Panc1 (cell line): ENCODE results near the gene CCDC12. TPM values are rescaled to one million over a fixed set of nuclear protein-coding genes. Genes with fewer than 3 reads are reported as not detected.

Source experiments
- ATAC-seq: fragments of 200-7000 bp; cut with Tn5 transposase; 2 replicates; pipeline ENCODE4 v1.9.1; 2020; ENCODE audit warnings: mild to moderate bottlenecking, moderate library complexity
- BruUV-seq: library from RNA; stranded (reverse); fragments of 400-500 nt; replicated peaks from 2 replicates; lab custom pipeline; 2021; lab: Mats Ljungman, UMichigan
- CTCF ChIA-PET: fragments of 300-600 bp; sonication (Branson Sonifier 250); formaldehyde crosslinking; loops from one replicate; lab custom pipeline; 2022; ENCODE audit warnings: antibody characterized with exemption; lab: Charles Lee
- POLR2A ChIA-PET: fragments of 300-600 bp; sonication (Branson Sonifier 250); formaldehyde crosslinking; loops from one replicate; lab custom pipeline; 2022; ENCODE audit warnings: antibody characterized with exemption; lab: Charles Lee
- DNase-seq: peaks from one replicate; pipeline ENCODE4 v3.0.0-alpha.2; 2010; ENCODE audit warnings: low read depth, low spot score
- H3K27ac ChIP-seq: 2 replicates; pipeline ENCODE4 v1.5.1; 2011; ENCODE audit warnings: mild to moderate bottlenecking, low read length, inconsistent platforms
- H3K27me3 ChIP-seq: fragments of 200-500 bp; sonication (Bioruptor generic); 2 replicates; pipeline ENCODE4 v1.6.0; 2014; ENCODE audit warnings: low read length, inconsistent platforms; ENCODE audit not compliant: control insufficient read depth, insufficient read depth
- H3K36me3 ChIP-seq: fragments of 200-500 bp; sonication (Bioruptor generic); 2 replicates; pipeline ENCODE4 v1.5.1; 2014; ENCODE audit warnings: inconsistent platforms, mild to moderate bottlenecking, low read length, moderate library complexity; ENCODE audit not compliant: control insufficient read depth, insufficient read depth
- H3K4me1 ChIP-seq: 2 replicates; pipeline ENCODE4 v1.5.1; 2011; ENCODE audit warnings: inconsistent platforms, mild to moderate bottlenecking, low read length, moderate library complexity; ENCODE audit not compliant: control insufficient read depth, insufficient read depth
- H3K4me3 ChIP-seq, 2 experiments: 2 replicates each; pipeline ENCODE4 v1.5.1; 2011 to 2012; ENCODE audit warnings: low read depth in 2 of 2, low read length in 2 of 2, mild to moderate bottlenecking in 2 of 2, inconsistent platforms in 1 of 2, moderate library complexity in 1 of 2
- H3K9me3 ChIP-seq: fragments of 200-500 bp; sonication (Bioruptor generic); 2 replicates; pipeline ENCODE4 v1.5.1; 2014; ENCODE audit warnings: low read depth, mild to moderate bottlenecking, inconsistent platforms, low read length, moderate library complexity; ENCODE audit not compliant: control insufficient read depth, insufficient read depth
- CTCF ChIP-seq: fragments of 450-650 bp; IDR thresholded peaks from 2 replicates; pipeline ENCODE4 v1.5.1; 2017; ENCODE audit warnings: mild to moderate bottlenecking
- POLR2AphosphoS5 ChIP-seq: IDR thresholded peaks from 2 replicates; pipeline ENCODE4 v1.6.1; 2012; ENCODE audit warnings: mild to moderate bottlenecking, low read depth, low read length, moderate library complexity
- REST ChIP-seq, 2 experiments: IDR thresholded peaks; 2 replicates each; pipeline ENCODE4 v1.6.1; 2011 to 2012; ENCODE audit warnings: low read depth in 2 of 2, control low read depth in 1 of 2, low read length in 1 of 2, mild to moderate bottlenecking in 1 of 2, moderate library complexity in 1 of 2; ENCODE audit not compliant: insufficient read depth in 1 of 2
- SIN3A ChIP-seq: IDR thresholded peaks from 2 replicates; pipeline ENCODE4 v1.6.1; 2012; ENCODE audit warnings: low read depth, mild to moderate bottlenecking, low read length, moderate library complexity, borderline replicate concordance; ENCODE audit not compliant: insufficient read depth
- TCF7L2 ChIP-seq: IDR thresholded peaks from 2 replicates; pipeline ENCODE4 v1.6.1; 2011; ENCODE audit warnings: mild to moderate bottlenecking, low read depth, low read length, inconsistent platforms
- in situ Hi-C: cut with HindIII; loops from 2 replicates; pipeline ENCODE4 v1.10.0; 2016; ENCODE audit warnings: low sequenced_read_pairs, low pct_unique_long_range_greater_than_20kb
- intact Hi-C: fragments of 100-400 bp; cut with micrococcal nuclease; formaldehyde crosslinking; loops from one replicate; pipeline ENCODE4 v1.10.0; 2022; ENCODE audit not compliant: unreplicated experiment
- total RNA-seq: library from RNA; stranded (reverse); gene quantifications from one replicate; pipeline ENCODE4 v1.2.1, GENCODE V29; 2021; ENCODE audit not compliant: unreplicated experiment

CCDC12 gene
- total RNA-seq, 1 experiment from 2014 or later: 35.5 TPM

GRCh38 chr3:46883830-46884185 lies 92.7 kb downstream of the CCDC12 start:
- intact Hi-C loops: no loop called here
- Histone ChIP-seq H3K27ac (no peak overlapping the region), H3K4me1 (no peaks in the 10 kb centered on the region), H3K9me3 (no peaks in the 10 kb centered on the region), H3K27me3 (no peaks in the 10 kb centered on the region), H3K4me3 (no peak overlapping the region), H3K36me3 (no peaks in the 10 kb centered on the region)
- ChIA-PET POLR2A (no interaction called here), CTCF (no interaction called here)
- BruUV-seq: no TSS peak
- in situ Hi-C loops: no loop called here
- ATAC-seq: no peak
- no peak for TF ChIP-seq CTCF
- TF ChIP-seq SIN3A: no peak
- TF ChIP-seq TCF7L2: no peak
- TF ChIP-seq POLR2AphosphoS5: no peak
- TF ChIP-seq REST (IDR thresholded peaks at IDR 0.05; ENCODE audit: insufficient read depth in 1 of 2, low read depth in 2 of 2, low read length in 1 of 2): no peak
- DNase-seq: no peak

- in situ Hi-C loops (no loop called here), intact Hi-C loops (no loop called here)
- no peaks in the 10 kb centered on the region for H3K27me3 ChIP-seq
- no peak overlapping the region for H3K27ac ChIP-seq
- POLR2A ChIA-PET: no interaction called here
- TF ChIP-seq TCF7L2 (no peak), CTCF (no peak), POLR2AphosphoS5 (no peak), SIN3A (no peak), REST (IDR thresholded peaks at IDR 0.05; ENCODE audit: insufficient read depth in 1 of 2, low read depth in 2 of 2, low read length in 1 of 2) (no peak)
- no peaks in the 10 kb centered on the region for H3K36me3 ChIP-seq
- H3K4me1 ChIP-seq: no peaks in the 10 kb centered on the region
- no TSS peak for BruUV-seq
- DNase-seq (no peak), ATAC-seq (peak; percentile 61; the same call in 1 of the 2 replicates)
- no peak overlapping the region; a peak in 1 of 4 replicates for H3K4me3 ChIP-seq
- CTCF ChIA-PET: interaction anchor here (0.7 kb wide), 2 partner anchors 13 to 125 kb away, joined by 4 to 11 read pairs; no protein-coding TSS in a partner anchor
- no peaks in the 10 kb centered on the region for H3K9me3 ChIP-seq
These were observed 93.3 kb downstream of the CCDC12 start for GRCh38 chr3:46883054-46883829.
